Fibroblast of villous mesenchyme (primary cell): ENCODE data around the gene LHX3. TPM values are rescaled to one million over a fixed set of nuclear protein-coding genes. Genes with fewer than 3 reads are reported as not detected.

Experiments
- DNase-seq: peaks from one replicate; pipeline ENCODE4 v3.0.0-alpha.2; 2010; ENCODE audit warnings: low read depth
- H3K4me3 ChIP-seq: 2 replicates; pipeline ENCODE4 v1.5.1; 2011; ENCODE audit warnings: low read depth, mild to moderate bottlenecking, low read length
- total RNA-seq: library from RNA; depleted of rRNA; stranded (reverse); fragments of >200 nt; gene quantifications from 2 replicates; pipeline ENCODE4 v1.2.3, GENCODE V29; 2012
- TF ChIP-seq, protein P1 (sequence below): IDR thresholded peaks from 2 replicates; pipeline ENCODE4 v1.5.1; 2012; ENCODE audit warnings: low read depth, mild to moderate bottlenecking, low read length; ENCODE audit not compliant: insufficient read depth

Gene LHX3
- total RNA-seq, 1 donor, result not detected

DNA sequence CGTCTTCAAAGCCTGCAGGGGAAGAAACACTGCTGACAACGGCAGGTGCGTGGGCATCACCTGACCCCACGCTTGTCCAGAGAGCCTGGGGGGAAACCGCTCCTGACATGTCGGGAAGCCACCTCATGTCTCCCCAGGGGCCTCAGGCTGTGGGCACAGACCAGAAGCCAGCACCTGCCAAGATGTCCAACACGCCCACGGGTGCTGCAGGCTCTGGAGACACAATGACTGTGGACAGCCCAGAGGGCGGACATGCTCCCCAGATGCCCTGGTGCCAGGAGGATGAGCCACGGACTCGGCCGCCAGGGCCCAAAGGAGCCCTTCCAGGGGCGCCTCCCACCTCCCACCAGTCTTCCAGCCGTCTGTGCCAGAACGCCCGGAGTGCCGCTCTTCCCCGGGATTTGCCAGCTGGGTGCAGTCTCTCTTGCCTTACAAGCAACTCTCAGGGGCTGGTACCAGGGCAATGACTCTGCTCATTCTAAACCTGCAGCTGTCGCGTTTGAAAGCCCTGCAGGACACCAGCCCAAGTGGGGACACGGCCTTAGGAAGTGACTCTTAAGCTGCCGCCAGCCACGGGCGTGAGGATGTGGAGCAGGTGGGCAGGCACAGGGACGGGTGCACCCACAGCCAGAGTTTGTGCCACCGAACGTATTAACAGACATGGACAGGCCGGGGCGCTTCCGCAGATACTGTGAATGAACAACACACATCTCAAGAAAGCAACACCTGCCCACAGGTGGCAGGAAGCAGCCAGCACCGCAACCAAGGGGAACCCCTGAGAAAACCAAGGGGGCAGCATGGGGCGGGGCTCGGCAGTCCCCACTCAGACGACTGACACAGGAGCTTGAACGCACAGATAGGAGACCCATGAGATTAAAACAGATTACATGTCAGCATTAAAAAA, 6.8 kb upstream of the LHX3 start:
- H3K4me3 ChIP-seq, result no peak overlapping the region
- TF ChIP-seq, protein P1, sequence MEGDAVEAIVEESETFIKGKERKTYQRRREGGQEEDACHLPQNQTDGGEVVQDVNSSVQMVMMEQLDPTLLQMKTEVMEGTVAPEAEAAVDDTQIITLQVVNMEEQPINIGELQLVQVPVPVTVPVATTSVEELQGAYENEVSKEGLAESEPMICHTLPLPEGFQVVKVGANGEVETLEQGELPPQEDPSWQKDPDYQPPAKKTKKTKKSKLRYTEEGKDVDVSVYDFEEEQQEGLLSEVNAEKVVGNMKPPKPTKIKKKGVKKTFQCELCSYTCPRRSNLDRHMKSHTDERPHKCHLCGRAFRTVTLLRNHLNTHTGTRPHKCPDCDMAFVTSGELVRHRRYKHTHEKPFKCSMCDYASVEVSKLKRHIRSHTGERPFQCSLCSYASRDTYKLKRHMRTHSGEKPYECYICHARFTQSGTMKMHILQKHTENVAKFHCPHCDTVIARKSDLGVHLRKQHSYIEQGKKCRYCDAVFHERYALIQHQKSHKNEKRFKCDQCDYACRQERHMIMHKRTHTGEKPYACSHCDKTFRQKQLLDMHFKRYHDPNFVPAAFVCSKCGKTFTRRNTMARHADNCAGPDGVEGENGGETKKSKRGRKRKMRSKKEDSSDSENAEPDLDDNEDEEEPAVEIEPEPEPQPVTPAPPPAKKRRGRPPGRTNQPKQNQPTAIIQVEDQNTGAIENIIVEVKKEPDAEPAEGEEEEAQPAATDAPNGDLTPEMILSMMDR, result no peak
- DNase-seq, result no peak

DNA sequence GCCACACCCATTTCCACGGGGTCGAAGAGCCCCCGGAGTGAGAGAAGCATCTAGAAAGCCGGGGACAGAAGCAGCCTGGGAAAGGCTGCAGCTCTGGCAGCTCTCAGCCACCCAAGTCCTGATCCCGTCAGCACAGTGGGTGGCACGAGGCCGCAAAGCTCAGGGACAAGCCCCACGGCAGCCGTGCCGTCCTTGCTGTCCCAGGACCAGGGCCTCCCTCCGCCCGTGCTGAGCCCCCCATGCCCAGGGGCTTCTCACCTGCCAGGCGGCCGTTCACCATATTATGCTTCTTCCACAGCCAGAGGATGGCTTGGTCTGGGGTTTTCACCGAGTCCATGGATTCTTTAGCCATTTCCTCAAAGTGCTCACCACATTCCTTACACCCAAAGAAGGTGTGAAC, 6.1 kb upstream of the LHX3 start:
- TF ChIP-seq, protein P1, result no peak
- H3K4me3 ChIP-seq, result no peak overlapping the region
- DNase-seq, result no peak

DNA sequence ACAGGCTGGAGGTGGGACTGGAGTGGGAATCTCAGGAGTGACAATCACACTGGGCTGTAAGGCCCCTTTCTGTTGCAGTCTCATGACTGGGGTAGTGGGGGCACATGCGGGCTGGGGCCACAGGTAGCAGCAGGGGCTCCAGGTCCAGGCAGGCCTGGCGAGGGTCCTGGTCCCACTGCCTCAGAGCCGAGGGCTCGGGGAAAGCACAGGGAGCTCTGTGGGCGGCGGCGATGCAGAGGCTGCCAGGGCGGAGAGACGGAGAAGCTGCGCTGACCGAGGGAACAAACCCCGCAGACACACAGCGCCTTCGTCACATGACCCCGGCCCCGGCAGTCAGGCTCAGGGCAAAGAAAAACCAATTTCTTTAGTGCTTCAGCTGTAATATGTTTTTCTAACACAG, 5.3 kb upstream of the LHX3 start:
- H3K4me3 ChIP-seq, result no peak overlapping the region
- TF ChIP-seq, protein P1, result no peak
- no peak for DNase-seq

DNA sequence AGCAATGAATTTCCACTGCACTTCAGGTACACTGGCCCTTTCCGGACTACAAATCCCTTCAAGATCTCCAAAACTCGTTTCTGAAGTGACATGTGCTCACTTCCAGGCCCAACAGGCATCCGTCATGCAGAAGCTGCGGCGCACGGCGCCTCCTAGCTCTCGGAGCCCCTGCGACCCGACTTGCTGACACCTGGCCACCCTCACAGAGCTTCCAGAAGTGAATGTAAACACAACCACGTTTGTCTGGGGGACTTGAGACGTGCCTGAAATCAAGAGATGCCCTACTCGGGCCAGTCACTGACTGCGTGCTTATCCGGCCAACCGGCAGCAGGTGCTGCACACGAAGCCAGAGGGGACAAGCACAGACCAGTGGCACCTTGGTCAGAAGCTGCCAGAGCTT, 4.9 kb upstream of the LHX3 start:
- DNase-seq, result no peak
- TF ChIP-seq, protein P1, result no peak
- H3K4me3 ChIP-seq, result no peak overlapping the region

DNA sequence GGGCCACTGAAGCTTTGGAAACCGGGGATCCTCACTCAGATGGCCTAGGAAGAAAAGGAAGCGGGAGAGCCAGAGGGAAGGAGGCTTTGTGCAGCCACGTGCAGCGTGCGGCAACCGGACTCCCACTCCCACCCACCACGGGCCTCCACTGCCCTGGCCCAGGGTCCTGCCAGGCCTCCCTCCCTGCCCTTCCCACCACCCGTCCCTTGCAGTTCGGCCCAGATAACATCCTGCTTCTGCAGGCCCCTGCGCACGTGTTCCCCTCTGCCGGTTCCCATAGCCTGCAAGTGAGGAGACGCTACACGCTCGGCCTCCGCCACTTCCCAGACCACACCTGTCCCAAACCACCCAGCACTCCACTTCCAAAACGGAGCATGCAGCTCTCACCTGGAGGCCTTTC, 4.3 kb upstream of the LHX3 start:
- no peak overlapping the region for H3K4me3 ChIP-seq
- no peak for DNase-seq
- TF ChIP-seq, protein P1, result no peak

DNA sequence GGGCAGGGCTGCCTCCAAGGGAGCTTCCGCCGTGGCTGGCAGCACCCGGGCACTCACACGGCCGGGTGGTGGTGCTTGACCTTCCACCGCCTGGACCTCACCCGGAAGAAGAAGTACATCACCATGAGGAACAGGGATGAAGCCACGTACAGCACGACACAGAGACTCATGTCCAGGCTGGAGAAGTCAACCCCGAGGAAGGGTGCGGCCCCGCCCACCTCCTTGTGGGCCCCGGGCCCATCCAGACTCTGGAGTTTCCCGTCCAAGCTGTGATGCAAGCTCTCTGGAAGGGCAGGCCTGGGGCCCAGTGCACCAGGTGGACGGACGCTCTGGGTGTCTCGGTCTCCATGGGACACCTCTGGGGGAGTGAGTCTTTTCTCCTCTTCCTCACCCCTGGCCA, 3.7 kb upstream of the LHX3 start:
- no peak overlapping the region for H3K4me3 ChIP-seq
- DNase-seq, result no peak
- TF ChIP-seq, protein P1, result no peak
